Smooth muscle cell (in vitro differentiated cells): ENCODE measurements around the gene FSHR. TPM values are rescaled to one million over a fixed set of nuclear protein-coding genes. Genes with fewer than 3 reads are reported as not detected.

Experiments
- DNase-seq: peaks from one replicate; lab custom pipeline; 2025; ENCODE audit not compliant: unreplicated experiment; lab: John Stamatoyannopoulos, UW
- H2AFZ ChIP-seq: fragments of 200-600 bp; sonication (generic); 2 replicates; pipeline ENCODE4 v1.6.0; 2016; ENCODE audit warnings: antibody characterized with exemption, low read depth, mild to moderate bottlenecking
- H3F3A ChIP-seq: fragments of 200-600 bp; sonication (generic); 2 replicates; pipeline ENCODE4 v1.6.0; 2017; ENCODE audit warnings: antibody characterized with exemption, low read depth
- H3K27ac ChIP-seq: fragments of 200-600 bp; sonication (generic); 2 replicates; pipeline ENCODE4 v1.5.1; 2016; ENCODE audit warnings: low read depth, mild to moderate bottlenecking
- H3K27me3 ChIP-seq: fragments of 200-600 bp; sonication (generic); 2 replicates; pipeline ENCODE4 v1.6.1; 2016; ENCODE audit warnings: low read depth, mild to moderate bottlenecking
- H3K36me3 ChIP-seq: fragments of 200-600 bp; sonication (generic); 2 replicates; pipeline ENCODE4 v1.5.1; 2016; ENCODE audit warnings: low read depth
- H3K4me1 ChIP-seq: fragments of 200-600 bp; sonication (generic); 2 replicates; pipeline ENCODE4 v1.5.1; 2016; ENCODE audit warnings: low read depth
- H3K4me2 ChIP-seq: fragments of 200-600 bp; sonication (generic); 2 replicates; pipeline ENCODE4 v1.6.0; 2016; ENCODE audit warnings: mild to moderate bottlenecking
- H3K4me3 ChIP-seq: fragments of 200-600 bp; sonication (generic); 2 replicates; pipeline ENCODE4 v1.5.1; 2016; ENCODE audit warnings: mild to moderate bottlenecking
- H3K79me2 ChIP-seq: fragments of 200-600 bp; sonication (generic); 2 replicates; pipeline ENCODE4 v1.6.0; 2016; ENCODE audit warnings: low read depth, mild to moderate bottlenecking
- H3K9ac ChIP-seq: fragments of 200-600 bp; sonication (generic); 2 replicates; pipeline ENCODE4 v1.6.0; 2016; ENCODE audit warnings: low read depth
- H3K9me3 ChIP-seq: fragments of 200-600 bp; sonication (generic); replicated peaks from 2 replicates; pipeline ENCODE4 v1.5.1; 2016; ENCODE audit warnings: low read depth
- H4K20me1 ChIP-seq: fragments of 200-600 bp; sonication (generic); 2 replicates; pipeline ENCODE4 v1.6.0; 2016; ENCODE audit warnings: low read depth
- CTCF ChIP-seq: fragments of 200-600 bp; sonication (generic); IDR thresholded peaks from 2 replicates; pipeline ENCODE4 v1.5.1; 2017; ENCODE audit warnings: borderline replicate concordance, mild to moderate bottlenecking, antibody characterized with exemption; ENCODE audit not compliant: insufficient read depth, poor library complexity, severe bottlenecking
- WGBS: methylation state at CpG from one replicate; pipeline ENCODE4 v1.1.7; 2016; ENCODE audit warnings: low lambda C conversion rate; 5-methylcytosine and 5-hydroxymethylcytosine counted together
- polyA plus RNA-seq: library from polyadenylated mRNA; unstranded; fragments of >200 nt; fragmentation: Nextera tagmentation; extraction: Ambion mirVana; gene quantifications from 2 replicates; pipeline ENCODE4 v1.2.1, GENCODE V29; 2016
- total RNA-seq: library from RNA; depleted of rRNA; stranded (reverse); fragments of >200 nt; gene quantifications from 2 replicates; pipeline ENCODE4 v1.2.3, GENCODE V29; 2014

The FSHR gene
- total and polyA plus RNA-seq, 2 experiments from 2014 or later, result not detected

- H3K4me3 ChIP-seq, result no peak overlapping the region
- peaks cover 4% of the 10 kb centered on the region for H3K27me3 ChIP-seq
- no peak overlapping the region for H2AFZ ChIP-seq
- no peaks in the 10 kb centered on the region for H3K9me3 ChIP-seq
- no peaks in the 10 kb centered on the region for H4K20me1 ChIP-seq
- no peak for TF ChIP-seq CTCF
- no peak overlapping the region for H3K9ac ChIP-seq
- no peaks in the 10 kb centered on the region for H3F3A ChIP-seq
- H3K4me1 ChIP-seq, result no peaks in the 10 kb centered on the region
- no peak for DNase-seq
- no peak overlapping the region for H3K27ac ChIP-seq
- H3K4me2 ChIP-seq, result no peak overlapping the region
- WGBS, result 82% methylated on average over 3 of the region's 3 CpGs
- H3K79me2 ChIP-seq, result no peaks in the 10 kb centered on the region
- H3K36me3 ChIP-seq, result no peaks in the 10 kb centered on the region
Measured at GRCh38 chr2:49108436-49108835, 45.9 kb downstream of the FSHR start.

- H3K27me3 ChIP-seq, result peaks cover 4% of the 10 kb centered on the region
- no peak overlapping the region for H3K4me2 ChIP-seq
- no peaks in the 10 kb centered on the region for H3K36me3 ChIP-seq
- no peak overlapping the region for H3K4me3 ChIP-seq
- H3K9ac ChIP-seq, result no peak overlapping the region
- H3K4me1 ChIP-seq, result no peaks in the 10 kb centered on the region
- H3K79me2 ChIP-seq, result no peaks in the 10 kb centered on the region
- TF ChIP-seq CTCF, result no peak
- 92% methylated on average over 2 of the region's 2 CpGs for WGBS
- no peaks in the 10 kb centered on the region for H3K9me3 ChIP-seq
- H3F3A ChIP-seq, result no peaks in the 10 kb centered on the region
- DNase-seq, result no peak
- no peak overlapping the region for H3K27ac ChIP-seq
- no peak overlapping the region for H2AFZ ChIP-seq
- H4K20me1 ChIP-seq, result no peaks in the 10 kb centered on the region
Measured at GRCh38 chr2:49105506-49105905, 48.8 kb downstream of the FSHR start.

GRCh38 chr2:49102146-49102545 is 52.2 kb downstream of the FSHR start:
- 85% methylated on average over 1 of the region's 1 CpG for WGBS
- no peak overlapping the region for H3K9ac ChIP-seq
- no peak overlapping the region for H3K4me3 ChIP-seq
- H3K27ac ChIP-seq, result no peak overlapping the region
- H2AFZ ChIP-seq, result no peak overlapping the region
- H3K79me2 ChIP-seq, result no peaks in the 10 kb centered on the region
- peaks cover 4% of the 10 kb centered on the region for H3K27me3 ChIP-seq
- DNase-seq, result no peak
- no peak for TF ChIP-seq CTCF
- no peak overlapping the region for H3K4me2 ChIP-seq
- no peaks in the 10 kb centered on the region for H3F3A ChIP-seq
- H3K9me3 ChIP-seq, result no peaks in the 10 kb centered on the region
- H3K4me1 ChIP-seq, result no peaks in the 10 kb centered on the region
- no peaks in the 10 kb centered on the region for H4K20me1 ChIP-seq
- no peaks in the 10 kb centered on the region for H3K36me3 ChIP-seq

GRCh38 chr2:49080681-49081080 is 73.6 kb downstream of the FSHR start:
- WGBS, result 47% methylated on average over 2 of the region's 2 CpGs

More at GRCh38 chr2:49080681-49081080, 73.6 kb downstream of the FSHR start:
- H3K79me2 ChIP-seq, result no peaks in the 10 kb centered on the region
- H3K27me3 ChIP-seq, result no peaks in the 10 kb centered on the region
- H4K20me1 ChIP-seq, result no peaks in the 10 kb centered on the region
- no peak for DNase-seq
- no peaks in the 10 kb centered on the region for H3K36me3 ChIP-seq
- no peak overlapping the region for H3K27ac ChIP-seq
- H2AFZ ChIP-seq, result no peak overlapping the region
- no peak overlapping the region for H3K4me3 ChIP-seq
- H3K9ac ChIP-seq, result no peak overlapping the region
- H3K4me2 ChIP-seq, result no peak overlapping the region
- H3K9me3 ChIP-seq, result no peaks in the 10 kb centered on the region
- no peak for TF ChIP-seq CTCF
- H3K4me1 ChIP-seq, result no peaks in the 10 kb centered on the region
- no peaks in the 10 kb centered on the region for H3F3A ChIP-seq
